NCI-H1417 treated with DMSO at 0.1 percent for 48 hours (cell line): Measurements from ENCODE around the gene NHS.

Source experiments
- DNase-seq: peaks from one replicate; lab custom pipeline; 2025; lab: John Stamatoyannopoulos, UW

The NHS gene

DNA sequence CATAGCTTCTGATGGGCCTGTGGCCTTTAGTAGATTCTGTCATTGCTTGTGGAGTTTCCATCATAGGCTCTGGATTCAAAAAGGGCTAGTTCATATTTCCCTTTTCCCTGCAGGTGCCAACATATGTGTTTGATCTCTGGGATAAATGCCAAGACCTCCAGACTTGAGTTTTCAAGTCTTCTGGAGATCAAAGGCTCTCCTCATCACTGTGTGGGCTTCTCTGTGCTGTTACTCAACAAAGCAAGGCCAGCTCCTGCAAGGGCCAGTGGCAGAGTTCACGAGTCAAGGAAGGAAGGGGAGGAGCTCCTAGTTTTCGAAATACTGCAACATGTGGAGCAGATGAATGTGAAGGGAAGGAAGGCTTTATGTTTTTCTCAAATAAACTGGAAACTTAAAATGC is 299.6 kb downstream of the NHS start:
- no peak for DNase-seq

- no peak for DNase-seq
Measured at GRCh38 chrX:17679261-17679660, 304.3 kb downstream of the NHS start.

GRCh38 chrX:17679820-17680219 is 304.8 kb downstream of the NHS start:
- DNase-seq, result no peak

- DNase-seq, result no peak
Measured at GRCh38 chrX:17680732-17681413, 305.9 kb downstream of the NHS start.

- no peak for DNase-seq
Measured at GRCh38 chrX:17682259-17682658, 307.3 kb downstream of the NHS start.

GRCh38 chrX:17685026-17685425 is 310.0 kb downstream of the NHS start:
- no peak for DNase-seq

DNA sequence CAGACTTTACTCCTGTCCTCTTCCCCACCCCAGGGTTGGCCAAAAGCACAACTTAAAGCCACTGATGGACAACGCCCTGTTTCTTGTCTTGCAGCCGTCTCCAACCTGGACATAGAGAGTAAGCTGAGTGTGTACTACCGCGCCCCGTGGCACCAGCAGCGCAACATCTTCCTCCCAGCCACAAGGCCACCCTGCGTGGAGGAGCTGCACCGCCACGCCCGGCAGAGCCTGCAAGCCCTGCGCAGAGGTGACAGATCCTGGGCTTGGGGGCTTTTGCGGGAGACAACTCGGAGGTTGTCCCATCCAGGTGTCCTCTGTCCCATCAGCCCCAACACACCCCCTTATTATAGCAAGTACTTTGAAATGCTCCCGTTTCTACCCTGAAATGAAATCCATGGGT is 312.6 kb downstream of the NHS start:
- no peak for DNase-seq

GRCh38 chrX:17689971-17690409 is 315.0 kb downstream of the NHS start:
- DNase-seq, result peak; percentile 64

DNA sequence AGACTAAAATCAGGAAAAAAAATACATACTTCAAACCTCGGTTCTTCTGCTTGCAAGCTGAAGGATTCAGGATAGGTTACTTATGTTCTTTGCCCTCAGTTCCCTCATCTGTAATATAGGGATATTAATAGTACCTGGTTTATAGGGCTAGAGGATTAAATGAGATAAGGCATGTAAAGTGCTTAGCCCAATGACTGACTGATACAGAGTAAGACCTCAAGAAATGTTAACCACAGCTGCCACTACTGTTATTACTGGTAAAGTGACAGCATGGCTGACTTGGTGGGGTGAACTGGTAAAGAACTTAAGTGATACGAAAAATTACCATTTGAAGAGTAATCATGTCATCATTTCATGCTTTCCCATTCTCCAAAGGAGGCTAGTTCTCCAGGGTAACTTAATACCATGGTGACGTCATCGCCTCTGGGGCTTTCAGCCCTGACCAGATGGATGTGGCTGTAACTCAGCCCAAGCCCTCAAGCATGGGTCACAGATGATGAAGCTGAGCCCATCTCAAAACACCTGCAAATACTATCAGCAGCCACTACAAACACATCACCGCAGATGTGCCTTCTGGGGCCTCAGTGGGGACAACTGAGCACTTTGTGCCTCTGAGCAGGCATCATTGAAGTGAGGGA is 317.8 kb downstream of the NHS start:
- DNase-seq, result no peak

- no peak for DNase-seq
Measured at GRCh38 chrX:17697191-17697590, 322.2 kb downstream of the NHS start.

- DNase-seq, result no peak
Measured at GRCh38 chrX:17700976-17701375, 326.0 kb downstream of the NHS start.

DNA sequence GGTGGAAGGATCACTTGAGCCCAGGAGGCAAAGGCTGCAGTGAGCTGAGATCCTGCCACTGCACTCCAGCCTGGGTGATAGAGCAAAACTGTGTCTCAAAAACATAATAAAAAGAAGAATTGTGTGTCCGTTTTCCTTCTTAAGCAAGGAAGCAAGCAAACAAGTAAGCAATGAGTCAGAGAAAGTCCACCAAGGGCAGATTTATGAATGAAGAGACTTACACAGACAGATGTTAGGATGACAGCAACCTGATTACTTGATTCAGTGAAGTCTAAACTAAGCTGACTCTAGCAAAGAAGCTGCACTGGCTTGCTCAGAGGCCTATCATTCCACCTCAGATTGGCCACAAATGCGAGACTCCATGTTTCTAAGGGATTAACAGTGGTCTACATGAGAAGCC is 328.2 kb downstream of the NHS start:
- DNase-seq, result no peak

- DNase-seq, result no peak
Measured at GRCh38 chrX:17705211-17705610, 330.2 kb downstream of the NHS start.

- DNase-seq, result no peak
Measured at GRCh38 chrX:17706676-17707075, 331.7 kb downstream of the NHS start.

DNA sequence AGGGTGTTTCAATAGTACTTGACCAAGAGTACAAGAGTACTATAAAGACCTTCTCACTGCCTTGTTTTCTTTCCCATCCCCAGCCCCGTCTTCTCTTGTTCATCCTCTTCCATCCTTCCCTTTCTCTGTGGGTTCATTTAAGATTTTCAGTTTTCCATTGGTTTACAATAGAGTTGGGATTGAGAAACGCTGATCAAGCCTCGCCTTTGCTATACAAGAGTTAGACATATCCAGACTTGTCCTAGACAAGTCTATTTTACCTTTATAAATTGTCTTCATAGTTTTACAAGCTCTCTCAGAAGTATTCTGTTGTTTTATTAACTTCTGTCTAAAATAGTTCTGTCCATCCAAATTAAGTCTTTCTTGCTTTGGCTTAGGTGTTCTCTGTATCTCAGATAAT is 332.7 kb downstream of the NHS start:
- DNase-seq, result no peak

GRCh38 chrX:17710871-17711301 is 335.9 kb downstream of the NHS start:
- DNase-seq, result no peak

DNA sequence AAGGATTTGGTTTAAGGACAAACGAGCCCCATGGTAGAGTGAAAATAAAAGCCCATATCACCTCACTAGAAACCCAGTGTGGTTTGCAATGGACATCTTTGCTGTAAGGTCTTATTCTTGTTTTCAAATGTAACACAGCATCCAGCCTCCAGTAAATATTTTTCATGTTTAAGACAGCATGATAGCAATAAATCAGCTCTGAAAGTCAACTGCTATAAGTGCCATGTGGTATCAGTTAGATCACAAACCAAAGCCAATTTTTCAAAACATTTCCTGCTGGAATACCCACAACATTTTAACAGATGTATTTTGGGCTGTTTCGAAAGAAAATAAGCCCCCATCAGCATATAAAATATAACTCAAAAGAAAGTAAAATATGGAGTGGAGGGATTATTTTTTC is 338.3 kb downstream of the NHS start:
- DNase-seq, result no peak

GRCh38 chrX:17718649-17719165 is 343.7 kb downstream of the NHS start:
- no peak for DNase-seq

GRCh38 chrX:17719711-17720110 is 344.7 kb downstream of the NHS start:
- no peak for DNase-seq

DNA sequence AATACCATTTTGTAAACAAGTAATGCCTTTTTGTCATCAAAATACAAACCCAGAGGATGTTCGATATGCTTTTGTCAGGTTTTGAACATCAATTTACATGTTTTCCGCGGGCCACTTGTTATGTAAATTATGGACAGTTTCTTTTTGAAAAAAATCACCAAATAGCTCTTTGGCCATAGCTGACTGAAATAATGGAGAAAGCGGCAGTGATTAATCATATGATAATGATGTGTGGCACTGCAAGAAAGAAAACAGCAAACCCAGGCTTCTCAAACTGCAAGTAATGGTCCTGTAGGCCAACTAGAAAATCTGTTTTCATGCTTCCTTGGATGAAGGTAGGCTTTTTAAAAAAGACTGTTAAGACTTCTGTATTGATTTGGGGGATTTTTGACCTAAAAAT is 346.7 kb downstream of the NHS start:
- no peak for DNase-seq

GRCh38 chrX:17725181-17725580 is 350.2 kb downstream of the NHS start:
- DNase-seq, result no peak

- no peak for DNase-seq
Measured at GRCh38 chrX:17732138-17732783, 357.3 kb downstream of the NHS start.

DNA sequence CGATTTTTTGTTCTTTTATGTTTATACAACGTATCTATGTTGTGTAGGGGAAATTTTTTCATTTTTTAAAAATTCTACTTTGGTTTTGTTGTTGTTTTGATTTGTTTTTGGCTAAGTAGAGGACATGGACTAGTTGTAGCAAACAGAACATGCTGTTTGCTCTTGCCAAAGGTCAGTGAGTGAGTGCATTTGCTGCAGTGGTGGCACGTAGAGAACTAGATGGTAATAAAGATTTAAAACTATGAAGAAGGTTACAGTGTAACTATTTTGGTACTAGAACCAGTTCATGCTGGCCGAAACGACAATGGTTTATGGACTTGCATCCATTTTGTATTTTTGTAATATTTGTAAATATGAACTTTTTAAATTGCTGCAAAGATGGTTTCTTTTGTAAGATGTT is 360.4 kb downstream of the NHS start:
- no peak for DNase-seq
